NCI-H1694 (cell line): ENCODE results near the gene CHRNA7.
"Not testable (repeated sequence)": the region's sequence is repeated elsewhere in the genome, so short reads cannot be mapped to it uniquely, and the experiment has no call there.

ENCODE experiments used
- DNase-seq: peaks from one replicate; lab custom pipeline; 2025; lab: John Stamatoyannopoulos, UW

The CHRNA7 gene

GRCh38 chr15:32120577-32121383, 90.5 kb downstream of the CHRNA7 start:
- no peak for DNase-seq

- DNase-seq, result no peak
These were observed 91.0 kb downstream of the CHRNA7 start for GRCh38 chr15:32121384-32121695.

GRCh38 chr15:32122013-32122412, 91.7 kb downstream of the CHRNA7 start:
- DNase-seq, result no peak

GRCh38 chr15:32123473-32123872, 93.2 kb downstream of the CHRNA7 start:
- DNase-seq, result no peak

GRCh38 chr15:32124726-32125125, 94.4 kb downstream of the CHRNA7 start:
- no peak for DNase-seq

- DNase-seq, result no peak
These were observed 95.3 kb downstream of the CHRNA7 start for GRCh38 chr15:32125595-32125994.

- DNase-seq, result no peak
These were observed 99.5 kb downstream of the CHRNA7 start for GRCh38 chr15:32129815-32130214.

GRCh38 chr15:32130823-32131222, 100.5 kb downstream of the CHRNA7 start:
- no peak for DNase-seq

- DNase-seq, result no peak
These were observed 101.5 kb downstream of the CHRNA7 start for GRCh38 chr15:32131803-32132202.

- DNase-seq, result no peak
These were observed 102.5 kb downstream of the CHRNA7 start for GRCh38 chr15:32132859-32133258.

- no peak for DNase-seq
These were observed 104.5 kb downstream of the CHRNA7 start for GRCh38 chr15:32134842-32135241.

- no peak for DNase-seq
These were observed 105.0 kb downstream of the CHRNA7 start for GRCh38 chr15:32135335-32135734.

GRCh38 chr15:32145512-32145911, 115.2 kb downstream of the CHRNA7 start:
- not testable (repeated sequence) for DNase-seq

- no peak for DNase-seq
These were observed 118.7 kb downstream of the CHRNA7 start for GRCh38 chr15:32148833-32149555.

- DNase-seq, result no peak
These were observed 122.3 kb downstream of the CHRNA7 start for GRCh38 chr15:32152574-32152973.

- not testable (repeated sequence) for DNase-seq
These were observed 123.7 kb downstream of the CHRNA7 start for GRCh38 chr15:32153868-32154623.

GRCh38 chr15:32162143-32162542, 131.8 kb downstream of the CHRNA7 start:
- not testable (repeated sequence) for DNase-seq

GRCh38 chr15:32164065-32164464, 133.8 kb downstream of the CHRNA7 start:
- not testable (repeated sequence) for DNase-seq

- DNase-seq, result not testable (repeated sequence)
These were observed 134.4 kb downstream of the CHRNA7 start for GRCh38 chr15:32164747-32165146.

GRCh38 chr15:32165775-32166174, 135.5 kb downstream of the CHRNA7 start:
- not testable (repeated sequence) for DNase-seq

GRCh38 chr15:32166270-32166669, 136.0 kb downstream of the CHRNA7 start:
- DNase-seq, result not testable (repeated sequence)

GRCh38 chr15:32167913-32168312, 137.6 kb downstream of the CHRNA7 start:
- DNase-seq, result not testable (repeated sequence)

GRCh38 chr15:32180579-32180978, 150.3 kb downstream of the CHRNA7 start:
- DNase-seq, result not testable (repeated sequence)
